ENCODE results near the gene MAP4K2. TPM values are rescaled to one million over a fixed set of nuclear protein-coding genes. Genes with fewer than 3 reads are reported as not detected.

The MAP4K2 gene
- total RNA-seq, 5 donors from 2014 or later (not counting 1 experiment from before 2014, with no cell fraction given), result 80.9 to 131 (median 102) TPM

DNA sequence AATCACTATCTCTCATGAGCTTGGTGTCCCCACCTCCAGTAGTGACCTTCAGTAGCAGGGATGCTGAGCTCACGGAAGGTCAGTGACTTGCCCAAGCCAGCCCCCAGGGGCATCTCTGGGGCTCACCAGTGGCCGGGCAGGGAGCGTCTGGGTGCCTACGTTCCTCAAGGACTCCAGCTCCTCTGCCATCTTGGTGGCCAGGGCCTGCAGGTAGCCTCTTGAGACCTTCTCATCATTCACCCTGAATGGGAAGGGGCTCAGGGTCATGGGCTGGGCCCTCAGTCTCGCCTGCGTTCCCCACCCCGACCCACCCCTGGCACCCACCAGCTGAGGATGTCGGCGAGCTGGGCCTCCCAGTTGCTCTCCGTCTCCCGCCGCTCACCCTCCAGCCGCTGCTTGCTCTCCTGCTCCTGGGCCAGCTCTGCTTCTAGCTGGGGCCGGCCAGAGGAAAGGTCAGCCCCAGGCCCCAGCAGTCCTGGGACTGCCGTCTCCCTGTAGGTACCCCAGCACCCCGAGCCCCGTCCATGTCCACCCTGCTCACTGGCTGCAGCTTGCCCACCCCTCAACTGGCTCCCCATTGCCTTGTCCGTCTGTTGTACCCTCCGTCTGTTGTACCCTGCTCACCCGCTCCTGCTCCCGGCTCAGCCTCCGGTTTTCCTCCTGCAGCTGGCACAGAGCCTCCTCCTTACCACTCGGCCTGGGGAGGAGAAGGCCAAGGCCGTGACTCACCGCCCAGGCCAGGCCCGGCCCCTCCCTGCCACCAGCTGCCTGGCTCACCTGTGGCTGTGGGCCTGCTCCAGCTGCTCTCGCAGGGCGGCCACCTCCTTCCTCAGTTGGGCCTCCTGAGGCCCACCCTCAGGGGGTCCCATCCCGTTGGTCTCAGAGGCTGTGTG is 32.0 kb upstream of the MAP4K2 start:
- H3K36me3 Mint-ChIP-seq, result peaks cover 10% of the 10 kb centered on the region
- no peak overlapping the region for H3K4me3 ChIP-seq (ENCODE audit: control insufficient read depth in 1 of 2, extremely low read depth in 1 of 2, low read length in 1 of 2)
- ATAC-seq (replicated peaks in 1 of 4) (no peak), DNase-seq (no peak)
- ChIA-PET CTCF (no interaction called here), POLR2A (no interaction called here)
- peaks cover 0 to 6% of the 10 kb centered on the region in 2 experiments for H3K4me1 ChIP-seq (ENCODE audit: control insufficient read depth in 1 of 2, extremely low read depth in 1 of 2, insufficient read depth in 2 of 2, low read length in 2 of 2)
- H3K9me3 Mint-ChIP-seq, result no peaks in the 10 kb centered on the region
- WGBS (ENCODE audit: insufficient coverage), result 86% methylated on average over 23 of the region's 29 CpGs
- H3K27ac ChIP-seq (ENCODE audit: low read length), result no peak overlapping the region
- H3K27me3 ChIP-seq (replicated peaks in 1 of 2; ENCODE audit: control insufficient read depth in 2 of 2, extremely low read depth in 1 of 2, insufficient read depth in 2 of 2, low read length in 1 of 2), result no peaks in the 10 kb centered on the region
- no peak overlapping the region for H3K27ac Mint-ChIP-seq
- no peaks in the 10 kb centered on the region for H3K27me3 Mint-ChIP-seq
- no peaks in the 10 kb centered on the region for H3K4me1 Mint-ChIP-seq
- H3K36me3 ChIP-seq (ENCODE audit: control insufficient read depth in 2 of 2, extremely low read depth in 1 of 2, insufficient read depth in 1 of 2, low read length in 1 of 2), result peaks cover 9 to 29% of the 10 kb centered on the region in 2 donors
- H3K4me3 Mint-ChIP-seq, result no peak overlapping the region
- H3K9me3 ChIP-seq, result no peaks in the 10 kb centered on the region

DNA sequence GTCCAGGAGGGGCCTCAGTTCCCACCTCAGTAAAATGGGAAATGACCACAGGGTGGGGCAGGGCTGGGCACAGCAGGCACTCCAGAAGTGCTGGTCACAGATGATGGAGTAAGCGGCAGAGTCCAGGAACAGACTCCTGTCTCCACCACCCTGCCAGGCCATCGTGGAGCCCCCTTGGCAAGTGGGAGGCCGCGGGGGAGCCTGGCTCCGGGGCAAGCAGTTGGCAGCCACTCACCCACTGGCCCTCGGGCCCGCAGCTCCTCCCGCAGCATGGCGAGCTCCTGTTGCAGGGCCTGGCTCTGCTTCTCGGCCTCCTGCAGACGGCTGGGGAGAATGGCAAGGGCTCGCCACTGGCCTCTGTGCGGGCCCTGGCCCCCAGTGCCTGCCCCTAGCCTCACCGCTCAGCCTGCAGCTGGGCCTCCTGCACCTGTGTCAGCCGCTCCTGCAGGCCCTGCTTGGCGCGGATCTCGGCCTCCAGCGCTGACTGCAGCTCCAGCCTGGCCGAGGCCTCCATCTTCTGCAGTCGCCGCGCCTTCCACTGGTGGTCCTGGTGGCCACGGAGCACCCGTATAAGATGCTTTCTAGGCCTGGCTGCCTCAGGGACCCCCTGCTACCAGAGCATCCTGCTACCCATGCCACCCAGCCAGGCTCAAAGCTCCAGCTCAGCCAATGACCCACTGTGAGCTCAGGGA is 31.2 kb upstream of the MAP4K2 start:
- ATAC-seq (replicated peaks in 1 of 4) (no peak), DNase-seq (no peak)
- Histone ChIP-seq H3K27ac (ENCODE audit: low read length) (no peak overlapping the region), H3K27me3 (replicated peaks in 1 of 2; ENCODE audit: control insufficient read depth in 2 of 2, extremely low read depth in 1 of 2, insufficient read depth in 2 of 2, low read length in 1 of 2) (no peaks in the 10 kb centered on the region), H3K4me3 (ENCODE audit: control insufficient read depth in 1 of 2, extremely low read depth in 1 of 2, low read length in 1 of 2) (no peak overlapping the region), H3K4me1 (ENCODE audit: control insufficient read depth in 1 of 2, extremely low read depth in 1 of 2, insufficient read depth in 2 of 2, low read length in 2 of 2) (peaks cover 0 to 6% of the 10 kb centered on the region in 2 experiments), H3K36me3 (ENCODE audit: control insufficient read depth in 2 of 2, extremely low read depth in 1 of 2, insufficient read depth in 1 of 2, low read length in 1 of 2) (peaks cover 6 to 28% of the 10 kb centered on the region in 2 donors), H3K9me3 (no peaks in the 10 kb centered on the region)
- H3K27me3 Mint-ChIP-seq, result no peaks in the 10 kb centered on the region
- H3K9me3 Mint-ChIP-seq, result no peaks in the 10 kb centered on the region
- CTCF ChIA-PET, result no interaction called here
- H3K4me3 Mint-ChIP-seq, result no peak overlapping the region
- no peak overlapping the region for H3K27ac Mint-ChIP-seq
- no peaks in the 10 kb centered on the region for H3K4me1 Mint-ChIP-seq
- POLR2A ChIA-PET, result no interaction called here
- 92% methylated on average over 25 of the region's 25 CpGs for WGBS (ENCODE audit: insufficient coverage)
- H3K36me3 Mint-ChIP-seq, result peaks cover 6% of the 10 kb centered on the region

- no peaks in the 10 kb centered on the region for H3K9me3 Mint-ChIP-seq
- H3K9me3 ChIP-seq, result no peaks in the 10 kb centered on the region
- no peaks in the 10 kb centered on the region for H3K4me1 Mint-ChIP-seq
- POLR2A ChIA-PET, result no interaction called here
- 94% methylated on average over 2 of the region's 10 CpGs for WGBS (ENCODE audit: insufficient coverage)
- no peaks in the 10 kb centered on the region for H3K27me3 Mint-ChIP-seq
- no peaks in the 10 kb centered on the region for H3K27me3 ChIP-seq (replicated peaks in 1 of 2; ENCODE audit: control insufficient read depth in 2 of 2, extremely low read depth in 1 of 2, insufficient read depth in 2 of 2, low read length in 1 of 2)
- H3K27ac Mint-ChIP-seq, result no peak overlapping the region
- no peak overlapping the region for H3K27ac ChIP-seq (ENCODE audit: low read length)
- peaks cover 6% of the 10 kb centered on the region for H3K36me3 Mint-ChIP-seq
- H3K4me3 Mint-ChIP-seq, result no peak overlapping the region
- ATAC-seq (replicated peaks in 1 of 4) (no peak), DNase-seq (no peak)
- no peak overlapping the region for H3K4me3 ChIP-seq (ENCODE audit: control insufficient read depth in 1 of 2, extremely low read depth in 1 of 2, low read length in 1 of 2)
- H3K4me1 ChIP-seq (ENCODE audit: control insufficient read depth in 1 of 2, extremely low read depth in 1 of 2, insufficient read depth in 2 of 2, low read length in 2 of 2), result peaks cover 0 to 6% of the 10 kb centered on the region in 2 experiments
- CTCF ChIA-PET, result no interaction called here
- H3K36me3 ChIP-seq (ENCODE audit: control insufficient read depth in 2 of 2, extremely low read depth in 1 of 2, insufficient read depth in 1 of 2, low read length in 1 of 2), result peaks cover 4 to 28% of the 10 kb centered on the region in 2 donors
Observed at GRCh38 chr11:64833509-64833908, 30.5 kb upstream of the MAP4K2 start.

DNA sequence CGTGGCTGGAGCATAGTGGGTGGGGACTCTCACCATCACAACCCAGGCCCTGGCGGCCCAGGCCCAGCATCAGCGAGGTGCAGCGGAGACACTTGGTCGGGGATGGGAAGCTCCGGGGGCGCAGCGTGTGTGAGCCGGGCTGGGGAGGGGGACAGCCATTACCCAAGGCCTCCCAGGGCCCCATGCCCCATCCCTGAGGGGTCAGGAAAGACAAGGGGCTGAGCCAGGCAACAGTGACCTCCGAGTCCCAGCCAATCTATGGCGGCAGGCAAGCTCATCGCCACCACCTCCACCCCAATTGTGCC is 30.1 kb upstream of the MAP4K2 start:
- ATAC-seq (replicated peaks in 1 of 4), result no peak
- H3K27me3 ChIP-seq (replicated peaks in 1 of 2; ENCODE audit: control insufficient read depth in 2 of 2, extremely low read depth in 1 of 2, insufficient read depth in 2 of 2, low read length in 1 of 2), result no peaks in the 10 kb centered on the region
- no peaks in the 10 kb centered on the region for H3K4me1 Mint-ChIP-seq
- no peaks in the 10 kb centered on the region for H3K9me3 ChIP-seq
- H3K4me3 ChIP-seq (ENCODE audit: control insufficient read depth in 1 of 2, extremely low read depth in 1 of 2, low read length in 1 of 2), result no peak overlapping the region
- no peak overlapping the region for H3K4me3 Mint-ChIP-seq
- H3K27ac ChIP-seq (ENCODE audit: low read length), result no peak overlapping the region
- H3K27me3 Mint-ChIP-seq, result no peaks in the 10 kb centered on the region
- peaks cover 0 to 6% of the 10 kb centered on the region in 2 experiments for H3K4me1 ChIP-seq (ENCODE audit: control insufficient read depth in 1 of 2, extremely low read depth in 1 of 2, insufficient read depth in 2 of 2, low read length in 2 of 2)
- POLR2A ChIA-PET, result no interaction called here
- CTCF ChIA-PET, result no interaction called here
- peaks cover under 1 to 28% of the 10 kb centered on the region in 2 donors for H3K36me3 ChIP-seq (ENCODE audit: control insufficient read depth in 2 of 2, extremely low read depth in 1 of 2, insufficient read depth in 1 of 2, low read length in 1 of 2)
- no peak overlapping the region for H3K27ac Mint-ChIP-seq
- H3K9me3 Mint-ChIP-seq, result no peaks in the 10 kb centered on the region
- DNase-seq, result no peak
- H3K36me3 Mint-ChIP-seq, result peaks cover 8% of the 10 kb centered on the region
- 95% methylated on average over 11 of the region's 12 CpGs for WGBS (ENCODE audit: insufficient coverage)

DNA sequence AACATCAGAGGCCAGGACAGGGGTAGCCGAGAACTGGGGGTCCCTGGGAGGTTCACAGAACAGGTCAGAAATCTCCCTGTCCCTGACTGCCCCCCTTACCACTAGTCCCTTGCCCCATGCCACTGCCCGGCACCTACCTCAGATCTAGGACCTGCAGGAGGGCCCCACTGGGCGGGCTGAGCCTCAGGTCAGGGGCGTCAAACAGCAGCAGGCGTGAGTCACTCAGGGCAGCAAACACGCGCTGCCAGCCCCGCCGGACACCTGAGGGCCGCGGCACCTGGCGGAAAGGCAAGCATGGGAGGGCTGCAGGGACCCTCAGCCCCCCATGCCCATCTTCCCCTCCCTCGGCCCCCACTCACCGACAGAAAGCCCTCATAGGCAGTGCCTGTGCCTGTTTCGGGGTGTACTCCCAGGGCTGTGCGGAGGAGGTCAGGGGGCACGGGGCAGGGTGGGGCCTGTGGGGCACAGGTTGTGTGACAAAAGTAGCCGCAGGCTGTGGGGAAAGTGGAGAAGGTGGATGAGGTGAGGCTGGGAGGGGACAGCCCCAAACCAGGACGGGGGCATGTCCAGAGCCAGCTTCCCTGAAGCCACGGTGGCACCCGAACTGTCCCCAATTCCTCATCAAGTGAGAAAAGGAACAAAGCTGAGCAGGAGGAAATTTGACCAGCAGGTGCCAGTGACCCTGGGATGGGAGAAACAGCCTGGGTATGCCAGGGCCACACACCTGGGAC is 29.6 kb upstream of the MAP4K2 start:
- Histone ChIP-seq H3K9me3 (no peaks in the 10 kb centered on the region), H3K4me1 (ENCODE audit: control insufficient read depth in 1 of 2, extremely low read depth in 1 of 2, insufficient read depth in 2 of 2, low read length in 2 of 2) (peaks cover 0 to 6% of the 10 kb centered on the region in 2 experiments), H3K4me3 (ENCODE audit: control insufficient read depth in 1 of 2, extremely low read depth in 1 of 2, low read length in 1 of 2) (no peak overlapping the region), H3K27me3 (replicated peaks in 1 of 2; ENCODE audit: control insufficient read depth in 2 of 2, extremely low read depth in 1 of 2, insufficient read depth in 2 of 2, low read length in 1 of 2) (no peaks in the 10 kb centered on the region), H3K27ac (ENCODE audit: low read length) (no peak overlapping the region), H3K36me3 (ENCODE audit: control insufficient read depth in 2 of 2, extremely low read depth in 1 of 2, insufficient read depth in 1 of 2, low read length in 1 of 2) (peaks cover 0 to 28% of the 10 kb centered on the region in 2 donors)
- H3K9me3 Mint-ChIP-seq, result no peaks in the 10 kb centered on the region
- ChIA-PET CTCF (no interaction called here), POLR2A (no interaction called here)
- H3K4me3 Mint-ChIP-seq, result no peak overlapping the region
- no peak for ATAC-seq (replicated peaks in 1 of 4)
- no peaks in the 10 kb centered on the region for H3K4me1 Mint-ChIP-seq
- whole genome bisulfite sequencing (ENCODE audit: insufficient coverage), result 89% methylated on average over 16 of the region's 21 CpGs
- no peak overlapping the region for H3K27ac Mint-ChIP-seq
- peaks cover 13% of the 10 kb centered on the region for H3K36me3 Mint-ChIP-seq
- no peaks in the 10 kb centered on the region for H3K27me3 Mint-ChIP-seq
- no peak for DNase-seq

GRCh38 chr11:64831411-64831891 is 28.4 kb upstream of the MAP4K2 start:
- no peak overlapping the region for H3K4me3 Mint-ChIP-seq
- peaks cover 17% of the 10 kb centered on the region for H3K36me3 Mint-ChIP-seq
- no peaks in the 10 kb centered on the region for H3K9me3 Mint-ChIP-seq
- DNase-seq (no peak), ATAC-seq (replicated peaks in 1 of 4) (no peak)
- Histone ChIP-seq H3K4me1 (ENCODE audit: control insufficient read depth in 1 of 2, extremely low read depth in 1 of 2, insufficient read depth in 2 of 2, low read length in 2 of 2) (no peaks in the 10 kb centered on the region), H3K27me3 (replicated peaks in 1 of 2; ENCODE audit: control insufficient read depth in 2 of 2, extremely low read depth in 1 of 2, insufficient read depth in 2 of 2, low read length in 1 of 2) (no peaks in the 10 kb centered on the region), H3K9me3 (no peaks in the 10 kb centered on the region), H3K27ac (ENCODE audit: low read length) (no peak overlapping the region), H3K4me3 (ENCODE audit: control insufficient read depth in 1 of 2, extremely low read depth in 1 of 2, low read length in 1 of 2) (no peak overlapping the region), H3K36me3 (ENCODE audit: control insufficient read depth in 2 of 2, extremely low read depth in 1 of 2, insufficient read depth in 1 of 2, low read length in 1 of 2) (peaks cover 2 to 35% of the 10 kb centered on the region in 2 donors)
- no peaks in the 10 kb centered on the region for H3K4me1 Mint-ChIP-seq
- WGBS (ENCODE audit: insufficient coverage), result 94% methylated on average over 20 of the region's 24 CpGs
- POLR2A ChIA-PET, result no interaction called here
- no peak overlapping the region for H3K27ac Mint-ChIP-seq
- CTCF ChIA-PET, result no interaction called here
- H3K27me3 Mint-ChIP-seq, result no peaks in the 10 kb centered on the region

All from T-cell (primary cell).